ENCODE results near the gene PCAT6.
A peak's percentile ranks its signal among the peaks of the same experiment; 100 is the strongest.
"Not testable (repeated sequence)": the region's sequence is repeated elsewhere in the genome, so short reads cannot be mapped to it uniquely, and the experiment has no call there.

PCAT6 gene

GRCh38 chr1:202807926-202808757, 2.6 kb upstream of the PCAT6 start, which contains the start of gene KDM5B:
Gene KDM5B (minus strand): TSS chr1:202808421. CDS start chr1:202808305, 116 bp downstream.
- DNase-seq: peak; percentile 68

GRCh38 chr1:202809597-202810159, 1.1 kb upstream of the PCAT6 start:
- no peak for DNase-seq

- DNase-seq: no peak
These were observed 550 bp upstream of the PCAT6 start for GRCh38 chr1:202810193-202810614.

- DNase-seq: peak; percentile 17
These were observed 782 bp downstream of the PCAT6 start for GRCh38 chr1:202811296-202812175.

GRCh38 chr1:202812176-202813026, 1.6 kb downstream of the PCAT6 start:
- no peak for DNase-seq

GRCh38 chr1:202815120-202815519, 4.4 kb downstream of the PCAT6 start:
- no peak for DNase-seq

GRCh38 chr1:202818819-202819218, 8.1 kb downstream of the PCAT6 start:
- no peak for DNase-seq

GRCh38 chr1:202821467-202821866, 10.7 kb downstream of the PCAT6 start:
- DNase-seq: no peak

GRCh38 chr1:202825748-202826147, 15.0 kb downstream of the PCAT6 start:
- no peak for DNase-seq

- DNase-seq: not testable (repeated sequence)
These were observed 18.5 kb downstream of the PCAT6 start for GRCh38 chr1:202829223-202829622.

GRCh38 chr1:202831906-202832305, 21.2 kb downstream of the PCAT6 start:
- no peak for DNase-seq

GRCh38 chr1:202834771-202835547, 24.2 kb downstream of the PCAT6 start:
- peak; percentile 40 for DNase-seq

GRCh38 chr1:202835548-202836072, 24.9 kb downstream of the PCAT6 start:
- peak; percentile 65 for DNase-seq

- DNase-seq: peak; percentile 40
These were observed 26.1 kb downstream of the PCAT6 start for GRCh38 chr1:202836623-202837403.

GRCh38 chr1:202837746-202838262, 27.1 kb downstream of the PCAT6 start:
- DNase-seq: no peak

- no peak for DNase-seq
These were observed 32.3 kb downstream of the PCAT6 start for GRCh38 chr1:202843081-202843480.

- DNase-seq: no peak
These were observed 33.5 kb downstream of the PCAT6 start for GRCh38 chr1:202844259-202844658.

- DNase-seq: no peak
These were observed 34.2 kb downstream of the PCAT6 start for GRCh38 chr1:202844935-202845334.

- peak; percentile 18 for DNase-seq
These were observed 37.4 kb downstream of the PCAT6 start for GRCh38 chr1:202848191-202848542.

Data from activated CD4-positive, alpha-beta T cell treated with anti-CD3 and anti-CD28 coated beads, Interleukin-10, Interleukin-2, amounts not matched to agents 100 ng/mL and 50 ng/mL, durations not matched to agents 16 hours and 8 hours (primary cell).